ENCODE data around the gene MTFR1L.
A peak's percentile ranks its signal among the peaks of the same experiment; 100 is the strongest.

MTFR1L gene

GRCh38 chr1:25863486-25864262 lies 43.9 kb downstream of the MTFR1L start:
- DNase-seq: no peak

- no peak for DNase-seq
Observed at GRCh38 chr1:25864434-25864833, 44.7 kb downstream of the MTFR1L start.

GRCh38 chr1:25866288-25866687 lies 46.5 kb downstream of the MTFR1L start:
- no peak for DNase-seq

GRCh38 chr1:25867210-25867991 lies 47.6 kb downstream of the MTFR1L start:
- no peak for DNase-seq

DNA sequence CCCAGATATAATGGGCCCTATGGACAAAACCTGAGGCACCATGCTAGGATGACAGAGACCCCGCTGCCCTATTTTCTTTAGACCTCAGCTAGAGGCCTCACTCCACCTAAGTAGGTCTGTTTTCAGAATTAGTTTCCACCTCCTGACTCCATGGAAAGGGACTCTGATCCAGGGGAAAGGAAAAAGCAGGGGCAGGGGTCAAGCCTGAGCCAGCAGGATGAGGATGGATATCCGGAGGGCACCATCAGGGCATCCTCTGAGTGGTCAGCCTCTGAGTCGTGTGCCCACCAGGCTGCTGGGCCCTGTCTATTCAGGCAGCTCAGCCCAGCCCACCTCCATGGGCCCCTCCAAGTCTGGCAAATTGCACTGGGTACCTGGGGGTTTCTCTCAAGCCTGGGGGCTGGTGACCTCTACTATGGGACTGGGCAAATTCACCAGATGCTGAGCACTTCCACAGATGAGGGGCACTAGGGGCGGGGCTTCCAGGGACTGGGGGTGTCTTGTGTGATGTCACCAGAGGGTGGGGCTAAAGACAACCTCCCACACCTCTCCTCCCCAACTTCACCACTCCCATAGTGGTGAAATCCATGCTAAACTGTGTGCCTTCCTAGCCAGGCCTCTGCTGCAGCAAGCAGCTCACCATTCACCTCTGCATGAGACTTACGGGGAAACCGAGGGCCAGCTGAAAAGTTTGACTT lies 50.3 kb downstream of the MTFR1L start:
- no peak for DNase-seq

GRCh38 chr1:25870614-25871013 lies 50.9 kb downstream of the MTFR1L start:
- DNase-seq: no peak

DNA sequence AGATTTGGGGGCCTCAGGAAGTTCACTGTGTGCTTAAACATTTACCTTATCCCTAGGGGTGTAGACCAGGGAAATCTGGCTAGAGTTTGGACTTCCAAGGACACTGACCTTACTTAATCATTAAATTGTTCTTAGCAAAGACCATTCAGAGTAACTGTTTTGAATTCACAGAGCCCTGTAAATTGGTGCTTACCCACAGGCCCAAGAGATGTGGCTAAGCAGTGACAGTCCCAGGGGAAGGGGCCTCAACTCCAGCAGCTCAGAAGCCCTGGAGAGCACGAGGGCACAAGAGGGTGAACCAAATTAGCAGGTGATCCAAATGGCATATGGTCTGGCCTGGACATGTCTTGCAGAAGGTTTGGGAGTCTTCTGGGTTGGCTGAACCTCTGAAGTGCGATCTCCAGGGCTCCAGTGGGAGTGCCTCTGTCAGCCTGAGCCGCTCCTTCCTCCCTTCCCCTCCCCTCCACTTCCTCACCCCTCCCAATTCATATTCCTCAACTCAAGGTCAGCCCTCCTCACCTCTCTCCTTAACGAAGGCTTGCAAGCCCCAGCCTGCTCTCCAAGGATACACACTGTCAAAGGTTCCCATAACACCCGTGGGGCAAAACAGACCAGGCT lies 51.4 kb downstream of the MTFR1L start:
- no peak for DNase-seq

DNA sequence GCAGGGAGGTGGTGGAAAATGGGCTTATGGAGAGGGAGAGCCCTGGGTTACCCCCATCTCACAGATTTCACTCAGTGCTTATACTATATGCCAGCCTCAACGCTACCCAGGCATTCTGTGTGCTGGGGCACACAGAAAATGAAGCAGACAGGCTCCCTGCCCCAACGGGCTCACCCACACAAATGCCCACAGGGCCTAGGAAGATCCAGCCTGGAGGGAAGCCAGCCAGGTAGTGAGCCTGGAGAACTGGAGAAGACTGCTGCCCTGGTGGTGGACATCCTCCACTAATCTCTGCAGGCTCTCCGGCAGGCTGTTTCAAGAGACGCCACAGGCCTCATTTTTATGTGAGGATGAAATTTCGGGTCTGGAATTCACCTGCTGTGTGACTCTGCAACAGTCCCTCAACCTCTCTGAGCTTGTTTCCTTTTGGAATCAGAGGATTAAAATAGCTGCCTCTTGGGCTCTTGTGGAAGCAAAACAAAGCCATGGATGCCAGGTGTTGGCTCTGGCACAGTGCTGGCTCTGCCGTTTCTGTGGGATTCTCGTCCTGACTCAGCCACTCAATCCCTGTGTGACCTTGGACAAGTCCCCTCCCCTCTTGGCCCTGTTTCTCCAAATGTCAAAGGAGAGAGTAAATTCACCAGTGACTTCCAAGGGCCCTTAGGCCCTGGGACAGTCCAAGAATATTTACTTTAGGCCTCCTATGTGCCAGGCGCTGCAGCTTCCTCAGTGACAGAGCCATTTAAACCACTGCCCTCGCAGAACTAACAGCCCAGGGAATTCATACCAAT lies 52.1 kb downstream of the MTFR1L start:
- DNase-seq: no peak

GRCh38 chr1:25872713-25873112 lies 53.0 kb downstream of the MTFR1L start:
- DNase-seq: no peak

GRCh38 chr1:25873120-25873519 lies 53.4 kb downstream of the MTFR1L start:
- DNase-seq: no peak

DNA sequence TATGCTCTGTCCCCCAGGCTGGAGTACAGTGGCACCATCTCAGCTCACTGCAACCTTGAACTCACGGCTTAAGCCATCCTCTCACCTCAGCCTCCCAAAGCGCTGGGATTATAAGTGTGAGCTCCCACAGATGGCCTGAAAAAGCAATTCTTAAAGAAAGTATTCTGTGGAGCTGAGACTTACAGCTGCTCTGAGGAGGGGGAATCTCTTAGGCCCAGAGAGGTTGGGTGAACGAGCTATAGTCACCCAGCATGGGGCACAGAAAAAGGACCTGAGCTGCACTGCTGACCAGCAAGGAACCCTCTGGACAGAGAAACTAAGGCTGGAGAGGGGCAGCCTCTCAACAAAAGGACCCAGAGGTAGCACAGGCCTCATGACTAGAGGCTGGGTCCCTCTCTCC lies 54.5 kb downstream of the MTFR1L start:
- DNase-seq: no peak

DNA sequence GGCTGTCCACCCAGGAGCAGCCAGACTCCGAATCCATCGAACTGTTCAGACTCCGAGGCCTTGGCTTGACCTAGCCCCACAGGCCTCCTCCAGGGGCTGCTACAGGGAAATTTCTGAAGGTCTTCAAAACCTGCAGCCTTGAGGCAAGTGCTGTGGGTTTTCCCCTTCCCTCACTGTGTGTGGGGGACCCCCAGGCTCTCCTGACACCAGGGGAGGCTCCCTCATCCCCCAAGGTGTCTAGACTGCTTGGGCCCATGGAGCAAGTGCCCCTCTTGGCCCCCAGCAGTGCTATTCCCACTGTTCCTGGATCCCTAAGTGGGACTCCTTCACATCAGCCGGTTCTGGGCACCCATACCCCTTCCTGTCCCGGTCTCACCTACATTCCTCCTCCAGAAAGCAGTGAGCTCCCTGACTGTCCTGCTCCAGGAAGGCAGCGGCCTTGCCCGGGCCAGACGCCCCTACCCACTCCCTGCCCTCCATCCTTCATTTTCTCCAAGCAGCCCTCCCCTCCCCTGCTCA lies 54.9 kb downstream of the MTFR1L start:
- no peak for DNase-seq

DNA sequence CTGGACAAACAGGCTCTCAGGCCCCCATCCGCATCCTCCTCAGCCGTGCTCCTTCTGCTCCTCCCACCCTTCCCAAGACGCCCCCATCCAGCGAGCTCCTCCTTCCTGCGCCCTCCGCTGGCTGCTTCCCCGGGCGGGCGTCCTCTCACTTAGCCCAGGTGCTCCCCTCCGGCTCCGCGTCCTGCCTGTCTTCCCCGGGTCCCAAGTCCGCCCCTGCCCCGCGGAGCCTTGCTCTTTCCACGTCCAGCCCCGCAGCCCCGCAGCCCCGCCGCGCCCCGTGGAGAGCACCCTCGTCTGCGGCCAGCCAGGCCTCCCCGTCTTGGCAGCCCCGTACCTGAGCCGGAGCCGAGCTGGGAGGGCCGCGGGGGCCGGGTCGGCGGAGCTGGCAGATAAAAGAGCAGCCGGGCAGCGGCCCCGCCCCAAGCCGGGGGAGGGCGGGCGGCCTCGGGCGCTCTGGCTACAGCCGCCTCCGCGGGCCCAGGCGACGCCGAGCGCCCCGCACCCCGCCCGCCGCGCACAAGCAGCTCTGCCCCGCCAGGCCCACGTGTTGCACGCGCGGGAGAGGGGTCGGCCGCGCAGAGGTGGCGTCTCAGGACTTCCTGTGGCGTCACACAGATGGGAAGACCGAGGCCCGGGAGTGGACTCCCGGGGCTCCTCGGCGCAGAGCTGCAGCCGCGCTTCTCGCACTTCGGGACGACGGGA lies 55.6 kb downstream of the MTFR1L start, which contains the start of gene PAQR7:
Gene PAQR7, minus strand, starts transcription at position 555 of the 702 bp plus-strand sequence. CDS start 11,869 bp downstream, outside the sequence.
- peak; percentile 84 for DNase-seq

DNA sequence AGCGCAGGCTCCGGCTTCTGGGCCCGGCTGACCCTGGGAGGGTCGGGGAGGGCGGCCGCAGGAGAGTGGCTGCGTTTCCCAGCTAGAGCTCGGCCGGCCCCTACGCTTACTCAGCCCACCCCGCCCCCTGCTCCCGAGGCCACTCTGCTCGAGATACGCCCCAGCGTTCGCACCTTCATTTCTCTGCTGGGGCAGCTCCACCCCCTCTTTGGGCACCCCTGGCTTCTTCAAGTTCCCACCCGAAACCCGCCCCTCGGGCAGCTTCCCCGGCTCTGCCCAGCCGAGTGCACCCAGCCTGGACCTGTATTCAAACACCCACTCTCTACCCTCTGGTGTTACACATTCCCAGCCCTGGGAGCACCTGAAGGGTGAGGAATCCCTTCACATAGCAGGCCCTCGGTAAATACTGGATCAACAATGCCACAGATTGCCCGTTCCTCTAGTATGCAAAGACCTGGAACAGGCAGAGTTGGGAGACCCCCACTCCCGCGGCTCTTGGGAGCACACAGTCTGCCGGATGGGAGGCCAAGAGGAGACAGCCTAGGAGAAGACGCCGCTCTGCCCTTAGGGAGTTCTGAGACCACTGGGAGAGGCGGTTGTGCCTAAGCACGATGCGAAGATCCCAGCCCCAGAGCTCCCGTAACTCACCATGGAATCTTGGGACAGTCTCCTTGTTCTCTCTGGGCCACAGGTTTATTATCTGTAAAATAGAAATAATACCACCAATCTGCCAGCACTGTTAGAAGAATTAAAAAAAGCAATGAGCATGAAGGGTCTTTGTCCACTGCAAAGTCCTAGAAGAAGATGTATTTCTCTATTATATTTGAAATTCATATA lies 56.3 kb downstream of the MTFR1L start:
- no peak for DNase-seq

- no peak for DNase-seq
Observed at GRCh38 chr1:25876693-25877077, 56.9 kb downstream of the MTFR1L start.

DNA sequence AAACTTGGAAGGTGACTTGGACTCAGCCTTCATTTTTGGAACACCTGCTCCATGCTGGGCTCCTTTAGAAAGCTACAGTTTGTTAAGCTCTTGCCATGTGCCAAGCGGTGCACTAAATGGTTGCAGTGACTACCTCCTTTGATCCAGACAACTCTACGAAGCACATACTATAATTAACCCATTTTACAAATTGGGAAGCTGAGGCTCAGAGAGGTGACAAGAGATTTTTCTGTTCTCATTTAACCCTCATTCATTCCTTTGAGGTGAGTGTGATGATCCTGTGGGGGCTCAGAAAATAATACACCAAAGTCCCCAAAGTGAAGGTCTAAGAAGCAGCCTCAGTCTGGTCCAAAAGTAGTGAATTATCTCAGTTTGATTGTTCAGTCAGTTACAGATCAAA lies 57.4 kb downstream of the MTFR1L start:
- no peak for DNase-seq

GRCh38 chr1:25878690-25879089 lies 58.9 kb downstream of the MTFR1L start:
- no peak for DNase-seq

DNA sequence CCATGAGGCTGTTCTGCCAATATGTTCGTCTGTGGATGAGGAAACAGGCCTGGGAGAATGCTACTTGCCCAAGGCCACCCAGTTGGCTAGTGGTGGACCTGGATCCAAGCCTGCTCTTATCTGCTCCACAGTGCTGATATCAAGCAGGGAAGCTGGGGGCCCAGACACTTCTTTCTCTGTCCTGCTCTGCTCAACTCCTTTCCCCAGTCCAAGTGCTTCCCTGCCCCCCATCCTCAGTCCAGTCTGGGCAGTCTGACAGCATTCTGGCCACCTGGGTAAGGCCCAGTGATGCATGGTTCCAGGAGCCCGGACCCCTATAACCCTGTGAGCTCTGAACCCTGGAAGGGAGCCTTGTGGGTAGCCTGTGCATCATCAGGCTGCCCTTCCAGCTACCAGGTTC lies 59.9 kb downstream of the MTFR1L start:
- no peak for DNase-seq

DNA sequence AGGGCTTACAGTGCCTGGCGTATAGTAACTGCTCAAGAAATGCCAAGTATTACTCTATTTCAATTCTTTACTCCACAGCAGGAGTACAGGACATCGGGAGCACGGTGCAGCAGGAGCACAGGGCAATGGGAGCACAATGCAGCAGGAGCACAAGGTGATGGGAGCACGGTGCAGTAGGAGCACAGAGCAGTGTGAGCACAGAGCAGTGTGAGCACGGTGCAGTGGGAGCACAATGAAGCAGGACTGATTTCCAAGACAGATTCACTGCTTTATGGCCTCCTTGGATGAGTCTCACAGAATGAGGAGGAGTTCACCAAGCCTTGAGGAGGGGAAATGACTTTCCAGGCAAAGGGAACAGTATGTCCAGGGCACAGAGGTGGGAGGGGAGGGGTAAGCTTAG lies 60.8 kb downstream of the MTFR1L start:
- DNase-seq: no peak

DNA sequence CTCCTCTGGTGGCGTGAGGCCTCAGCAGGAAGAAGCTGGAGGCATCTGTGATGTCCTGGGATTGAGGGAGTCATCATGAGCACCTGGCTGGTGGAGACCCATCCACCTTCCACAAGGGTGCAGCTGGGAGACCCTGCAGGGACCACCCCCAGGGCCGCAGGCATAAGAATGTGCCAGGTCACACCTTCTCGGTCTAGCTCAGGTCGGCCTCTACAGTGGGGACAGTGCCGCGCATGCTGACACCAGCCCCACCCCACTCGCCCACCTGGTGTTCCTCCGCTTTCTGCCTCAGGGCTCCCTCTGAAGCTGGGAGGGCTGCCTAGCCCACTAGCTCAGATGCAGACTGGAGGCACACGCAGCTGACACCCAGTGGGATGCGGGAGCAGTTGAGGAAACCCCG lies 61.5 kb downstream of the MTFR1L start:
- DNase-seq: no peak

Data from right forelimb (tissue), 1 donor.